ENCODE measurements around the gene MAP7D1. TPM values are rescaled to one million over a fixed set of nuclear protein-coding genes. Genes with fewer than 3 reads are reported as not detected.

Gene MAP7D1
- total and polyA plus RNA-seq, 10 of the 15 experiments (the other 5 are each of a cell fraction or from before 2014, with no cell fraction given): 4.4 to 97.6 (median 24.2) TPM

DNA sequence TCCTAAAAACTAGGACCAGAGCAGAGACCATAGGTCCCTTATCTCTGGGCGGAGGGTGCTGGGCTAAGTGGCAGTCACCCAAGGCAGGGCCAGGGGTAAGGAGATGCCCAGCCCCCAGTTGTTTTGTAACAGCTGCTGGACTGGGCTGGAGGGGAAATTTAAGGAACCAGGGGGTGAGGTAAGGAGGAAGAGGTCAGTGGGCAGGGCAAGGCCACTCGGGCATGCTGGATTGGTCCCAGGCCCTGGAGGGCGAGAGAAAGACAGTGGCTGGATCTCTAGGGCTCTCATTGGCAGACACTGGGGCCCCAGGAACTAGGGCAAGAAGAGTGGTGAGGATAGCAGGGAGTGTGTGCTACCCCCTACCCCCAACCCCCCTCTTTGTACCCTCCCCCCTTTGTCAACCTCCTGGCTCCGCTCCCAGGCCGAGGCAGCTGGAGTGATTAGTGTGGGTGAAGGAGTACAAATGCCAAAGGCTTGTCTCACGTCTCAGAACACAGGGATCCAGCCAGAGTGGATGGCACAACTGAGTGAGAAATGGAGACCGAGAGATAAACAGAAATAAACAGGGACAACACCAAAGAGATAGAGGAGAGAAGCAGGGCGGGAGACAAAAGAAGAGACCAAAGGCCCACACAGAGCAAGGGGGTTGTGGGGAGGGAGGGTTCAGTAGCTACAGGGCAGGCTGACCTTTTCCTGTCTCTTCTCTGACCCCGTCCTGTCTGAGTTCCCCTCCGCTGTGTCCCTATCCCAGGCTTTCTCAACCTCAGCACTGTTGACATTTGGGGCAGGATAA, 47.8 kb downstream of the MAP7D1 start:
- H3K9me3 ChIP-seq (replicated peaks; ENCODE audit: control insufficient read depth, insufficient read depth, low read length): no peaks in the 10 kb centered on the region
- in situ Hi-C loops (cut with MboI): no loop called here
- ChIA-PET SMC1A (ENCODE audit: uncharacterized antibody, unreplicated experiment) (no interaction called here), CTCF (no interaction called here), RAD21 (ENCODE audit: unreplicated experiment) (no interaction called here), POLR2A (no interaction called here)
- ATAC-seq (no peak; the same call in 2 of the 3 replicates), FAIRE-seq (no peak), DNase-seq (ENCODE audit: low read depth, low spot score) (no peak)
- H3K9ac ChIP-seq (ENCODE audit: control insufficient read depth, insufficient read depth, low read length): no peak overlapping the region
- H3K36me3 ChIP-seq (ENCODE audit: control insufficient read depth in 2 of 2, insufficient read depth in 2 of 2, low read length in 1 of 2): no peaks in the 10 kb centered on the region
- H3K4me3 ChIP-seq: no peak overlapping the region
- no peaks in the 10 kb centered on the region; a peak in 1 of 4 replicates for H3K27me3 ChIP-seq (replicated peaks in 1 of 2; ENCODE audit: control insufficient read depth in 2 of 2, insufficient read depth in 2 of 2, low read length in 1 of 2)
- peaks cover 9% of the 10 kb centered on the region for H3K4me1 ChIP-seq (ENCODE audit: control insufficient read depth, insufficient read depth, low read length)
- H2AFZ ChIP-seq (ENCODE audit: control insufficient read depth, low read depth, low read length): no peak overlapping the region
- TF ChIP-seq HDAC6 (IDR thresholded peaks at IDR 0.05; ENCODE audit: unreplicated experiment): no peak
- TF ChIP-seq RAD21 (IDR thresholded peaks at IDR 0.05; ENCODE audit: insufficient read depth, low read depth, low read length): no peak
- TF ChIP-seq, protein P1, sequence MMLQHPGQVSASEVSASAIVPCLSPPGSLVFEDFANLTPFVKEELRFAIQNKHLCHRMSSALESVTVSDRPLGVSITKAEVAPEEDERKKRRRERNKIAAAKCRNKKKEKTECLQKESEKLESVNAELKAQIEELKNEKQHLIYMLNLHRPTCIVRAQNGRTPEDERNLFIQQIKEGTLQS (IDR thresholded peaks at IDR 0.05; ENCODE audit: borderline replicate concordance, extremely low read depth, low read depth, low read length): no peak
- intact Hi-C loops (cut with micrococcal nuclease; ENCODE audit: unreplicated experiment): no loop called here
- no TSS peak for BruUV-seq (replicated peaks)
- WGBS (ENCODE audit: insufficient coverage, insufficient replicate concordance, low lambda C conversion rate, missing lambda C conversion rate): 50% methylated on average over 10 of the region's 10 CpGs
- H4K20me1 ChIP-seq (ENCODE audit: control insufficient read depth, insufficient read depth): no peaks in the 10 kb centered on the region
- H3K4me2 ChIP-seq (ENCODE audit: control insufficient read depth, insufficient read depth): no peak overlapping the region
- H3K79me2 ChIP-seq (ENCODE audit: control insufficient read depth, insufficient read depth, low read length): no peaks in the 10 kb centered on the region
- no peak overlapping the region for H3K27ac ChIP-seq (ENCODE audit: control insufficient read depth, insufficient read depth)

DNA sequence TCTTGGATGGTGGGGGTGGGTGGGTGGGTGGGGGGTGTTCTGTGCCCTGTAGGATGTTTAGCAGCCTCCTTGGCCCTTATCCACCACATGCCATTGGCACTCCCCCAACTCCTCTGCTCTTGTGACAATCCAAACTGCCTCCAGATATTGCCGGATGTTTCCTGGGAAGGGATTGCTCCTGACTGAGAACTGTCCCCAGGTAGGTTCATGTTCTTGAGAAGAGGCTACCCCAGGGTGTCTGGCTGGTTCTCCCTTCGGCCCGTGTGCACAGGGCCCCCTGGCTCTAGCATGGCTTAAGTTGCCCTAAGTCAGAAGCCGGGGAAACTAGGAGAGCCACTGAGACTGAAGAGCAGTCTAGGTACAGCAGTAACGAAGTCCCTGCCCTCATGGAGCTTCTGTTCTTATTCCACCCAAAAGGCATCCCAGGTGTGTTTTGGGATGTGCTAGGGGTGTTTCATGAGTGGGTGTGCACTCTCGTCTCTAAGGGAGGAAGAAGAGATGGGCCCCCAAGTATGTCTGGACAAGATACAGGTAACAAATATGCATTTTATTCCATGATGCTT, 48.5 kb downstream of the MAP7D1 start:
- ChIA-PET RAD21 (ENCODE audit: unreplicated experiment) (no interaction called here), CTCF (no interaction called here), SMC1A (ENCODE audit: uncharacterized antibody, unreplicated experiment) (no interaction called here), POLR2A (no interaction called here)
- Histone ChIP-seq H2AFZ (ENCODE audit: control insufficient read depth, low read depth, low read length) (no peak overlapping the region), H3K79me2 (ENCODE audit: control insufficient read depth, insufficient read depth, low read length) (no peaks in the 10 kb centered on the region), H3K9ac (ENCODE audit: control insufficient read depth, insufficient read depth, low read length) (no peak overlapping the region), H3K4me2 (ENCODE audit: control insufficient read depth, insufficient read depth) (no peak overlapping the region), H3K9me3 (replicated peaks; ENCODE audit: control insufficient read depth, insufficient read depth, low read length) (no peaks in the 10 kb centered on the region), H3K4me3 (no peak overlapping the region), H3K27me3 (replicated peaks in 1 of 2; ENCODE audit: control insufficient read depth in 2 of 2, insufficient read depth in 2 of 2, low read length in 1 of 2) (no peaks in the 10 kb centered on the region; a peak in 1 of 4 replicates), H3K27ac (ENCODE audit: control insufficient read depth, insufficient read depth) (no peak overlapping the region), H3K36me3 (ENCODE audit: control insufficient read depth in 2 of 2, insufficient read depth in 2 of 2, low read length in 1 of 2) (no peaks in the 10 kb centered on the region), H3K4me1 (ENCODE audit: control insufficient read depth, insufficient read depth, low read length) (peaks cover 9% of the 10 kb centered on the region), H4K20me1 (ENCODE audit: control insufficient read depth, insufficient read depth) (no peaks in the 10 kb centered on the region)
- WGBS (ENCODE audit: insufficient coverage, insufficient replicate concordance, low lambda C conversion rate, missing lambda C conversion rate): 66% methylated on average over 6 of the region's 6 CpGs
- BruUV-seq (replicated peaks): no TSS peak
- no peak for FAIRE-seq
- TF ChIP-seq SMC3 (IDR thresholded peaks at IDR 0.05; ENCODE audit: borderline replicate concordance, low read length) (no peak), TBL1XR1 (IDR thresholded peaks at IDR 0.05; ENCODE audit: low read depth, low read length) (no peak), BCL11A (IDR thresholded peaks at IDR 0.05; ENCODE audit: low read depth, low read length) (no peak), ZNF217 (IDR thresholded peaks at IDR 0.05) (no peak), ZNF384 (IDR thresholded peaks at IDR 0.05; ENCODE audit: borderline replicate concordance, low read depth, low read length) (no peak), GABPA (IDR thresholded peaks at IDR 0.05; ENCODE audit: low read depth) (no peak), CHD1 (IDR thresholded peaks at IDR 0.05; ENCODE audit: low read depth, low read length) (no peak), ZZZ3 (IDR thresholded peaks at IDR 0.05; ENCODE audit: control insufficient read depth, insufficient read length, low read depth) (no peak)
- TF ChIP-seq, protein P2, sequence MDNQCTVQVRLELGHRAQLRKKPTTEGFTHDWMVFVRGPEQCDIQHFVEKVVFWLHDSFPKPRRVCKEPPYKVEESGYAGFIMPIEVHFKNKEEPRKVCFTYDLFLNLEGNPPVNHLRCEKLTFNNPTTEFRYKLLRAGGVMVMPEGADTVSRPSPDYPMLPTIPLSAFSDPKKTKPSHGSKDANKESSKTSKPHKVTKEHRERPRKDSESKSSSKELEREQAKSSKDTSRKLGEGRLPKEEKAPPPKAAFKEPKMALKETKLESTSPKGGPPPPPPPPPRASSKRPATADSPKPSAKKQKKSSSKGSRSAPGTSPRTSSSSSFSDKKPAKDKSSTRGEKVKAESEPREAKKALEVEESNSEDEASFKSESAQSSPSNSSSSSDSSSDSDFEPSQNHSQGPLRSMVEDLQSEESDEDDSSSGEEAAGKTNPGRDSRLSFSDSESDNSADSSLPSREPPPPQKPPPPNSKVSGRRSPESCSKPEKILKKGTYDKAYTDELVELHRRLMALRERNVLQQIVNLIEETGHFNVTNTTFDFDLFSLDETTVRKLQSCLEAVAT (IDR thresholded peaks at IDR 0.05): no peak
- in situ Hi-C loops (cut with MboI): no loop called here
- no peak for ATAC-seq
- intact Hi-C loops (cut with micrococcal nuclease; ENCODE audit: unreplicated experiment): no loop called here
- DNase-seq (ENCODE audit: low read depth, low spot score): no peak
